ENCODE data around the gene SFMBT1.

- TF ChIP-seq POLR2AphosphoS5 (IDR thresholded peaks at IDR 0.05; ENCODE audit: low read depth, low read length) (no peak), REST (IDR thresholded peaks at IDR 0.05; ENCODE audit: insufficient read depth in 1 of 2, low read depth in 2 of 2, low read length in 2 of 2) (no peak), TAF1 (IDR thresholded peaks at IDR 0.05; ENCODE audit: borderline replicate concordance, insufficient read depth, low read length) (no peak), FOXP2 (optimal IDR thresholded peaks at IDR 0.05; ENCODE audit: borderline replicate concordance, extremely low read depth, extremely low read length, insufficient read depth) (no peak)
These were observed 115.1 kb downstream of the SFMBT1 start for GRCh38 chr3:52930748-52931147.

All from PFSK-1 (cell line).